ENCODE results near the gene CFAP53. TPM values are rescaled to one million over a fixed set of nuclear protein-coding genes. Genes with fewer than 3 reads are reported as not detected.

CFAP53 gene
- total RNA-seq, 6 donors from 2014 or later = 0.34 to 13.6 (median 2.0) TPM

DNA sequence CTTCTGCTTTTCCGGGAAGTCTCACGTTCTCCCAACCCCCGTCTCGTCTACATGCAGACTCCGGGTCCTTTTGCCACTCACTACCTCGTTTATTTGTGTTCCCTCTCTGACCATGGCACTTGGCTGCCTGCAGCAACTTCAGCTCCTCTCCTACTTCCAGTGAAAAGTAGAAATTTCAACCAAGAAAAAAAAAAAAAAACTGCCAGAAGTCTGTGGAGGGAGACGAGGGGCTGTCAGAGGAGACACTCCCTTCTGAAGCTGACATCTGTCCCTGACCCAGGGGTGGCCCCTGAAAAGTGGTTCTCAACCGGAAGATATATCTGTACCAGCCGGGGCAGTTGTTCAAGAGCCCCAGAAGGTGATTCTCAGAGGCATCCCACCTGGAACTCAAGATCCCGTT, 70.6 kb downstream of the CFAP53 start:
- Histone ChIP-seq H3K27ac (peak overlapping the region in 1 of 4 donors; percentile 40), H3K4me1 (peaks cover 6 to 26% (median 7%) of the 10 kb centered on the region in 4 donors), H3K36me3 (no peaks in the 10 kb centered on the region), H3K27me3 (peaks cover 0 to 22% (median 15%) of the 10 kb centered on the region in 4 donors), H3K4me3 (peak overlapping the region in 3 of 4 donors; percentile 55 to 68 (median 63)), H3K9me3 (no peaks in the 10 kb centered on the region)
- no peak for ATAC-seq (ENCODE audit: low FRiP score in 2 of 2)
- TF ChIP-seq, protein P1, sequence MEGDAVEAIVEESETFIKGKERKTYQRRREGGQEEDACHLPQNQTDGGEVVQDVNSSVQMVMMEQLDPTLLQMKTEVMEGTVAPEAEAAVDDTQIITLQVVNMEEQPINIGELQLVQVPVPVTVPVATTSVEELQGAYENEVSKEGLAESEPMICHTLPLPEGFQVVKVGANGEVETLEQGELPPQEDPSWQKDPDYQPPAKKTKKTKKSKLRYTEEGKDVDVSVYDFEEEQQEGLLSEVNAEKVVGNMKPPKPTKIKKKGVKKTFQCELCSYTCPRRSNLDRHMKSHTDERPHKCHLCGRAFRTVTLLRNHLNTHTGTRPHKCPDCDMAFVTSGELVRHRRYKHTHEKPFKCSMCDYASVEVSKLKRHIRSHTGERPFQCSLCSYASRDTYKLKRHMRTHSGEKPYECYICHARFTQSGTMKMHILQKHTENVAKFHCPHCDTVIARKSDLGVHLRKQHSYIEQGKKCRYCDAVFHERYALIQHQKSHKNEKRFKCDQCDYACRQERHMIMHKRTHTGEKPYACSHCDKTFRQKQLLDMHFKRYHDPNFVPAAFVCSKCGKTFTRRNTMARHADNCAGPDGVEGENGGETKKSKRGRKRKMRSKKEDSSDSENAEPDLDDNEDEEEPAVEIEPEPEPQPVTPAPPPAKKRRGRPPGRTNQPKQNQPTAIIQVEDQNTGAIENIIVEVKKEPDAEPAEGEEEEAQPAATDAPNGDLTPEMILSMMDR (IDR thresholded peaks at IDR 0.05) = no peak
- TF ChIP-seq POLR2AphosphoS5 (IDR thresholded peaks at IDR 0.05) (no peak), POLR2A (IDR thresholded peaks at IDR 0.05) (no peak), EP300 (IDR thresholded peaks at IDR 0.05) (no peak)
- DNase-seq = peak in 1 of 2 donors; percentile 28
- 31 to 32% methylated on average over 10 of the region's 10 CpGs for WGBS, 2 donors

- 1 to 4% methylated on average over 39 to 55 of the region's 115 CpGs for WGBS, 2 donors
- peaks cover 6 to 26% (median 7%) of the 10 kb centered on the region in 4 donors for H3K4me1 ChIP-seq
- no peaks in the 10 kb centered on the region for H3K9me3 ChIP-seq
- H3K27me3 ChIP-seq = peaks cover 0 to 22% (median 15%) of the 10 kb centered on the region in 4 donors
- H3K36me3 ChIP-seq = no peaks in the 10 kb centered on the region
- H3K4me3 ChIP-seq = peak within 1 kb of the TSS; percentile 4 to 68 (median 59)
- DNase-seq (peak; percentile 84 to 95), ATAC-seq (ENCODE audit: low FRiP score in 2 of 2) (peak; percentile 79 to 92)
- H3K27ac ChIP-seq = peak within 1 kb of the TSS; percentile 43 to 85 (median 71)
- peak in 1 of 2 donors; percentile 14 for TF ChIP-seq POLR2AphosphoS5 (IDR thresholded peaks at IDR 0.05)
- TF ChIP-seq EP300 (IDR thresholded peaks at IDR 0.05) = no peak
- TF ChIP-seq POLR2A (IDR thresholded peaks at IDR 0.05) = peak in 1 of 4 donors; percentile 72
- TF ChIP-seq, protein P1 (IDR thresholded peaks at IDR 0.05) = peak; percentile 47 to 93 (median 83)
Observed at GRCh38 chr18:50194631-50195532, 71.4 kb downstream of the CFAP53 start, which contains the start of gene MYO5B. Gene MYO5B (minus strand): TSS chr18:50195147. CDS start chr18:50194793, 354 bp downstream.

GRCh38 chr18:50193796-50194630, 72.3 kb downstream of the CFAP53 start:
- peak overlapping the region; percentile 43 to 85 (median 71) for H3K27ac ChIP-seq
- peaks cover 6 to 26% (median 7%) of the 10 kb centered on the region in 4 donors for H3K4me1 ChIP-seq
- WGBS, 2 donors = 0 to 1% methylated on average over 23 to 33 of the region's 68 CpGs
- no peak for TF ChIP-seq EP300 (IDR thresholded peaks at IDR 0.05)
- no peak for TF ChIP-seq POLR2A (IDR thresholded peaks at IDR 0.05)
- TF ChIP-seq, protein P1 (IDR thresholded peaks at IDR 0.05) = no peak
- TF ChIP-seq POLR2AphosphoS5 (IDR thresholded peaks at IDR 0.05) = no peak
- H3K27me3 ChIP-seq = peaks cover 0 to 22% (median 15%) of the 10 kb centered on the region in 4 donors
- no peaks in the 10 kb centered on the region for H3K36me3 ChIP-seq
- peak overlapping the region; percentile 4 to 68 (median 59) for H3K4me3 ChIP-seq
- ATAC-seq (ENCODE audit: low FRiP score in 2 of 2) = peak; percentile 20 to 26
- DNase-seq = peak in 1 of 2 donors; percentile 84
- H3K9me3 ChIP-seq = no peaks in the 10 kb centered on the region

DNA sequence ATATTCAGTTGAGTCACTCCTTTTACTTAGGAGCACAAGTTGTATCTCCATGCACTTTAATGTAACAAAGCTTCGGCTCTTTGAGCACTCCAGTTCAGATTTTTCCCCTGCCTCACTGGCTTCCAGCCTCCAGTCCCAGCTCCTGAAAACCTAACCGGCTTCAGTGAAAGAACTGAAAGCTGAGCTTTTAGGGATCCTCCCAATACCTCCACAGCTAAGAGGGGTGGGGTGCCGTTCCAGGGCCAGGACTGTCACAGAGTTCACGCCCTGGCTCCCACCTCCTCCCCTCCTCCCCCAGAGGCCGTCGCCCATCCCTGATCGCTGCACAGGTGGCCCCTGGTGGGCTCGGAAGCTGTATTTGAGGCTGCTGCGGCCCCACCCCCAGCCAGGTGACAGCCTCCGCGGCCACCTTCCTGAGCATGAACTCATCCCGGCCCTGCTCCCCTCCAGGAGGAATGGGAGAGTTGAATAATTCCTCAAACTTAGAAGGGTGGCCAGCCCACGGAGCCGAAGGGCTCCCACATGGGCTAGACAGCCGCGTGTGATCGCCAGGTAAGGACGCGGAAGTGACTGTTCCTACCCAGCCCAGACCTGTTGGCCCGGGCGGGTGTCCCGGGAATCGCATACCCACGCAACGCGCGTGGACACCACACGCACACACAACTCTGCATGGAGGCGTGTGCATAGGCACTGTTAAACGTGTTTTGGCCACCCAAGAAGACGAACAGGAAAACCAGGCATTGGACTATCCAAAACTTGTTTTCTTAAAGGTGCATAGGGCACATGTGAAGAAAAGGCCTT, 73.1 kb downstream of the CFAP53 start:
- 5 to 6% methylated on average over 14 to 31 of the region's 31 CpGs for WGBS, 2 donors
- DNase-seq = peak in 1 of 2 donors; percentile 57
- peaks cover 0 to 22% (median 15%) of the 10 kb centered on the region in 4 donors for H3K27me3 ChIP-seq

More for the DNA sequence above, 73.1 kb downstream of the CFAP53 start:
- Histone ChIP-seq H3K9me3 (no peaks in the 10 kb centered on the region), H3K36me3 (no peaks in the 10 kb centered on the region), H3K4me3 (peak overlapping the region in 3 of 4 donors; percentile 55 to 68 (median 63)), H3K4me1 (peaks cover 6 to 26% (median 7%) of the 10 kb centered on the region in 4 donors), H3K27ac (no peak overlapping the region)
- TF ChIP-seq POLR2A (IDR thresholded peaks at IDR 0.05) (no peak), EP300 (IDR thresholded peaks at IDR 0.05) (no peak), POLR2AphosphoS5 (IDR thresholded peaks at IDR 0.05) (no peak)
- TF ChIP-seq, protein P1 (IDR thresholded peaks at IDR 0.05) = no peak
- ATAC-seq (ENCODE audit: low FRiP score in 2 of 2) = peak in 1 of 2 donors; percentile 30
